GM19397 (cell line): ENCODE results near the gene TESMIN.

Source experiments
- ATAC-seq: cut with Tn5 transposase; IDR thresholded peaks from one replicate; pipeline ENCODE4 v1.9.1; 2021; ENCODE audit warnings: mild to moderate bottlenecking, moderate library complexity; ENCODE audit not compliant: unreplicated experiment

The TESMIN gene

DNA sequence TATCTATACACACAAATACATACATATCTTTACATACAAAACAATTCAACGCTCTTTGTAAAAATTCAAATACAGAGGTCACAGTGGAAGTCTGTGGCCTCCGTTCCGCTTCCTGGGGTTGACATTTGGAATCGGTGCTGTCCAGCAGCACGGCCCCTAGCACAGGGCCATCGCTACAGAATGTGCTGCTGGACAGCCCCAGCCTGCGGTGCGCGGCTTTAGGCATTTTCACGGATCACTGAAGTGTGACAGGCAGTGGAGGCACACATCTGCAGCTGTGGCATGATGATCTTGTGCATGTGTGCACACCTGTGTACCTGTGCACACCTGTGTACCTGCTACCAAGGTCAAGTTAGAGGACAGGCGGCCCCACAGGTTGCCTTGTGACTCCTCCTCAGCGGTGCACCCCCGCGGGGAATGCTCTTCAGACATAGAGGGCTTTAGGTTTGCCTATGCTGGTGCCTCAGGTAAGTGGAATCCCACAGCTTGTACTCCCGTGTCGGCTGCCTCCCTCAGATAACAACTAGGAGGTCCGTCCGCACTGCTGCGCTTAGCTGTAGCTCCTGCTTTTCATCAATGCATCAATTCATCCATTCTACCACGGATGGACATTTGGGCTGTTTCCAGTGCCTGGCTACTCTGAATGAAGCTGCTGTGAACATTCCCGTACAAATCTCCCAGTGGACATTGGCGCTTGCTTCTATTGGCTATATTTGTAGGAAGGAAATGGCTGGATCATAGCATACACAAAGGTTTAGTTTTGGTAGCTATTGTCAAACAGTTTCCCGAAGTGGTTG, 37.1 kb downstream of the TESMIN start:
- ATAC-seq: no peak

DNA sequence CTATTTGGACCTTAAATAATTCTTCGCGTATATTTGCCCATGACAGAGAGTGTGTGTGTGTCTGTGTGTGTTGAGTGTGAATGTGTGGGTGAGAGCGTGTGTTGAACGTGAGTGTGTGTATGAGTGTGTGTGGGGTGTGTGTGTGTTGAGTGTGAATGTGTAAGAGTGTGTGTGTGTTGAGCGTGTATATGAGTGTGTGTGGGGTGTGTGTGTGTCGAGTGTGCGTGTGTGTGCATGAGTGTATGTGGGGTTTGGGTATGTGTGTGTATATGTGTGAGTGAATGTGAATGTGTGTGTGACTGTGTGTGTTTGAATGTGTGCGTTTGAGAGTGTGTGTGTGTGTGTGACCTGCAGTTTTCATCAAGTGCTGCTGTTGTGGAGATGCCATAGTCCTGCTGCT, 40.2 kb downstream of the TESMIN start:
- no peak for ATAC-seq

DNA sequence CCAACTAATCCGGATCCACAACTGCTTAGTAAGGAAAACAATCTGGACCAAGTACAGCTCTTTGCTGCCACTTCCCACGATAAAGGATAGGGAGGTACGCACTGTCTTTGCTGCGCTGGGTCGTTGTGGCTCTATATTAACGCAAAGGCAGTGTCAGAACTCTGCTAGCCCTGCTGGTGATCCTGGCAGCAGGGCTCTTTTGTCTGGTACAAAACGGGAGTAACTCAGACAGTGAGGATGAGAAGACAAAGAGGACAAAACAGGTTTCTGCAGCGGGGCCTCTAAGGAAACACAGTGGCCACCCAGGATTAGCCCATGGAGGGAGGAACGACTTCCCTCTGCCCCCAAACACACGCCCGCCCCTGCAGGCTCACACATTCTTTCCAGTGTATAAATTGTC, 40.9 kb downstream of the TESMIN start:
- no peak for ATAC-seq

DNA sequence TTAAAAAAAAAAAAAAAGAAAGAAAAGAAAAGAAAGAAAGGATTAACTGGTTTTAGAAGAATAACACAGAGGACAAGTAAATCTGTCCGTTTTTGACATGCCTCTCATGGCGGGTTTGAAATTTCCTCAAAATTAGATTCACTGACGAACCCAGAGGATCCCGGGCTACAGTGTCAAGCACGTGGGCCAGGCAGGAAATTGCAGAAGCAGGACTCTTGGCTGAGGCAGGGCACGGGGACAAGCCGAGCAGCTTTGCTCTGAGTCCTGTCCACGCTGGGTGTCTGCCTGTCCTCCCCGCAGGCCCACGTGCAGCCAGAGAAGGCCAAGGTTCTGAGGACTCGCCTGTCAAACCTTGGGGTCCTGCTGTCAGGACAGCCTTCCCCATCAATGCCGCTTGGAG, 42.3 kb downstream of the TESMIN start:
- ATAC-seq: no peak

DNA sequence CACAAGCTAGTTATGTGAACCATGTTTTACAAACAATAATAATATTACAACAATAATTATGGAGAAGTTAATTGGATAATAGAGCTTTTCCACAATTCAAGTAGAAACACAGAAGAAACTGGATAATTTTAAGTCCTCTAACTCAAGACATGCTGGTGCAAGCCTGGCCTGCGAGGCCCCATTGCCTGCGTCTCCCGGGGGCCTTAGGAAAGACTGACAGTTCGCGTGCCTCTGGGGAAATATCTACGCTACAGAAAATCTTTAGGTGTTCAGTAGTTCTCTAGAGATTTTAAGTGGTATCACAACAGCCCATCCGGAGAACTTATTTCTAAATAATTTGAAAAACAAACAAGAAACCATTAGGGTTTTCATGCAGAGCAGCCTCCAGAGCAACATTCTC, 43.8 kb downstream of the TESMIN start:
- no peak for ATAC-seq

DNA sequence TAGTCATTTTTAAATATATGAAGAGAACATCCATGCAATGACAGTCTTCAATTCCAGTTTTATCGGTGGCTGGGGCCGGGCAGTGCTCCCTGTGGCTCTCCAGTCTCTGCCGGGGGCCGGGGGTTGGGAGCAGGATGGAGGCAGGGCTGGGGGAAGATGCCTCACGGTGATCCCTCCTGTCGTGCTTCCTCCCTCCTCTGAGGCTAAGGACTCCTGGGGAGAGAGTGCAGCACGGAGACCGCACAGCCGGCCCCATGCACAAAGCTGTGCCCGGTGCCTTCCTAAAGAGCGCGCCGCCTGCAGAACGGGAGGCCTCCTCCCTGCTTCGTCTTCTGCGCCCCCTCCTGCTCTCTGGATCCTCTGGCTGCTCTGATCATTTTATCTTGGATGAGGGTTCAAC, 46.4 kb downstream of the TESMIN start:
- ATAC-seq: no peak

DNA sequence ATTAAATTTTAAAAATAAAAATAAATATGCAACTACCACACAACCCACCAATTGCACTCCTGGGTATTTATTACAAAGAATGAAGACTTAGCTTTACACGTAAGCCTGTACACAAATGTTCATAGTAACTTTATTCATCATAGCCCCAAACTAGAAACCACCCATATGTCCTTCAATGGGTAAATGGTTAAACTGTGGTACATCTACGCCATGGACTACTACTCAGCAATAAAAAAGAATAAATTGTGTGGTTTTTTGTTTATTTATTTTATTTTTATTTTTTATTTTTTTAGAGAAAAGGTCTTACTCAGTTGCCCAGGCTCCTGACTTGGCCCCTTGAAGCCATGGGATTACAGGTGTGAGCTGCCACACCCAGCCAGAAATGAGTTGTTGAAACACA, 52.3 kb downstream of the TESMIN start:
- no peak for ATAC-seq

DNA sequence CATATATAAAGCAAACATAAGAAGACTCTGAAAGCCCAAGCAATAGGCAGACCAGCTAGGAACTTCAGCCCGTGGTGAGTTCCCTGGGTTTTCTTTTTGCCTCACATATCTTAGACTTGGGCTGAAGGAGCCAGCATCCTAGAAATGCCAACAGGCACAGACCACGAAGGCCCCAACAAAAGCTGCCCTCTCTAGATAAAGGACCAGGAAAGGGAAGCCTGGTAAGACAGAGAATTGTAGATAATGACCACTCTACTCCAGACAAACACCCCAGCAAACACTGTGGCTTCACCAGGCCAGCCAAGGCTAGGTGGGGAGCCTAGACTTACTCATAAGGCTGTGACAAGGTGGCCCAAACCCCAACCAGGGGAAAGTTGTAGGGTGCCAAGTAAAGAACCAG, 55.8 kb downstream of the TESMIN start:
- no peak for ATAC-seq

DNA sequence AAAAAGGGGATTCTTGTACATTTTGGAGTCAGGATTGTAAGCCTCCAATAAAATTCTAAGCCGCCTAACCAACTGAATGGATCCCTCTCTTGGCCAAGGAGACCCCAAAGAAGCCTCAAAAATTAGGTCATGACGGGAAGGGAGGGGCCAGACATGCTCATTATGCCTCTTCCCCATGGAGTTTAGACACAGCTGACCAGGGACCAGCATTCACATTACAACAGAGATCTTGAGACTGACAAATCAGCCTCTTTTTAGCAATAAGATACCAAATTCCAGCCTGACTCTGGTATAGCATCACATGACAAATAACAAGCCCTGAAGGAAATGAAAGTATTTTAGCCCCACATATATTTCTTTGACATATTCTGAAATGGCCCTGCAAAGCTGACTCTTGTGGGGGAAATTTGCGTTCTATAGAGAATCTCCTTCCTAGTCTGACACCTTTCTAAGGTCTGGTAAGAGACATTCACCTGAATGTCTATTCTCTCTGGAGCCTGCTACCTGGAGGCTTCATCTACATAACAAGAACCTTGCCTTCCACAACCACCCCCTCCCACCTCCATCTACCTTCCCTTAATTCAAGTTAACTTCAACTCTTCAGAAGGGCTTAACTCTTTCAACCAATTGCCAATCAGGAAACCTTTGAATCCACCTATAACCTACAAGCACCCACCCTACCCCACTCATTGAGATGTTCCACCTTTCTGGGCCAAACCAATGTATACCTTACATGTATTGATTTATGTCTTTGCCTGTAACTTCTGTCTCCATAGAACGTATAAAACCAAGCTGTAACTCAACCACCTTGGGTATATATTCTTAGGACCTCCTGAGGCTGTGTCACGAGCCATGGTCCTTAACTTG, 56.7 kb downstream of the TESMIN start:
- no peak for ATAC-seq

DNA sequence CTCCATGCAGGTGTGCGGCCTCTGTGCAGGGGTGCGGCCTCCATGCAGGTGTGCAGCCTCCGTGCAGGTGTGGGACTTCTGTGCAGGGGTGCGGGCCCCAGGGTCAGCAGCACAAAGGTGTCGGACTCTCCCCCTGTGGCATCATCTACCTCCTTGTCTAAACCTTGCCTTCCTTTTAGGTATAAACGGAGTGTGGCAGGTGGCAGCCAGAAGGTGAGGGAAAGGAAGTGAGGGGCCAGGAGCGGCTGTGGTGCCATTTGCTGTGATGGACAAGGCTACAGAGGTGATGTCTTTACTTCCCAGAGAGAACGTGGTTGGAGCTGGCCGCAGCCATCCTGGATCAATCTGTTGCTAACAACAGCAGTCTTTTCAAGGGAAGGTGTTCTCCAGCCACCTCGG, 57.8 kb downstream of the TESMIN start:
- ATAC-seq: no peak

DNA sequence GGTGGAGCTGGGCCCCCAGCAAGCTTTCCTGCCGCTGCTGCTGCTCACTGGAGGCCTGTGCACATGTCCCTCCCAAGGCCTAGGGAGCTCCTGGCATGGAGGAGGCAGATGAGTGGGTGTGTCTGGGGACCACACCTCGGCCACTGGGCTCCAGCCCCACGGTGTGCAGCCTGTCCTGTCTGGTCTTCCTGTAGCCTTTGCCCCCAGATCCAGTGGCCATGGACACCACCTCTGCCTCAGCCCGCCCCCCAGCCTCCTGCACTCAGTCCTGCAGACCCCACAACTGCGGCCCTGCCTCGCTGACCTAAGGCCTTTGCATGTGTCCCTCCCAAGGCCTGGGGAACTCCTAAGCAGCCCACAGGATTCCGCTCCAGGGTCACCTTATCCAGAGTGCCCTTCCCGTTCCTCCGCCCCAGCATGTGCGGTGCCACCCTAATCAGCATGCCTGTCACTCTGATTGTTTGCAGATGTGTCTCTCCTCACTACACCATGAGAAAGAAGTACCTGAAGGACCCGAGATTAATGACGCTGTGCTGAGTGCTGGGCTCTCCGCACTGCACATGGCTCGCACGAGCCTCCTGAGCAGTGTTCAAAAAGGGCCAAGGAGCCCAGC, 58.3 kb downstream of the TESMIN start:
- no peak for ATAC-seq

DNA sequence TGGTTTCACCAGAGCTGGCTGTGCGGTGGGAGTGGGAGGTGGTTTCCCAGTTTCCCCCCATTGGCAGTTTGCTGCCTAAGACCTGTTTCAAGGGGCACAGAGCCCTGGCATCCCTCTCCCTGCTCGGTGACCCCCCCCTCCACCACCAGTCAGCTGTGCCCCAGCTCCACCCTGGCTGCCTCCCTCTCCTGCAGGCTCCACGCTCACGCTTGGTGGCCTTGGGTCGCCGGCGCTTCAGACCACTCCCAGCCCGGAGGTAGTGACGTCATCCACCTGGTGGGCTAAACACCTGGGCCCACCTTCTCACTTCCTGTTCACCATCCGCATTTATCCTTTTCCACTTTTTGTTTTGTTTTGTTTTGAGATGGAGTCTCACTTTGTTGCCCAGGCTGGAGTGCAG, 59.2 kb downstream of the TESMIN start:
- ATAC-seq: no peak

DNA sequence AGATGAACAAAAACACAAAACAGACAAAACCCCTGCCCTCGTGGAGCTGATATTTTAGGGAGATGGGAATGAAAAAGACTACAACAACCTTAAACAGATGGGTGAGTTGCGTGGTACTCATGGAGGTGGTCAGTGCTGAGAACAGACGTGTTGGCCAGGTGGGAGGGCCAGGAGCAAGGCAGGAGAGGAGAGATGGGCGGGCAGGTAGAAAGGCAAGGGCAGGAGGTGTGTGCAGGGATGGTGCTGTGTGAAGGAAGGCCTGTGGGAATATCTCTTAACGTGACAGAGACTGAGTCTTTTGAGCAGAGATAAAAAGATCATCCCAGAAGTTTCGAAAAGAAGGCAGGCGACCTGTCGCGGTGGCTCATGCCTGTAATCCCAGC, 59.9 kb downstream of the TESMIN start:
- ATAC-seq: no peak

DNA sequence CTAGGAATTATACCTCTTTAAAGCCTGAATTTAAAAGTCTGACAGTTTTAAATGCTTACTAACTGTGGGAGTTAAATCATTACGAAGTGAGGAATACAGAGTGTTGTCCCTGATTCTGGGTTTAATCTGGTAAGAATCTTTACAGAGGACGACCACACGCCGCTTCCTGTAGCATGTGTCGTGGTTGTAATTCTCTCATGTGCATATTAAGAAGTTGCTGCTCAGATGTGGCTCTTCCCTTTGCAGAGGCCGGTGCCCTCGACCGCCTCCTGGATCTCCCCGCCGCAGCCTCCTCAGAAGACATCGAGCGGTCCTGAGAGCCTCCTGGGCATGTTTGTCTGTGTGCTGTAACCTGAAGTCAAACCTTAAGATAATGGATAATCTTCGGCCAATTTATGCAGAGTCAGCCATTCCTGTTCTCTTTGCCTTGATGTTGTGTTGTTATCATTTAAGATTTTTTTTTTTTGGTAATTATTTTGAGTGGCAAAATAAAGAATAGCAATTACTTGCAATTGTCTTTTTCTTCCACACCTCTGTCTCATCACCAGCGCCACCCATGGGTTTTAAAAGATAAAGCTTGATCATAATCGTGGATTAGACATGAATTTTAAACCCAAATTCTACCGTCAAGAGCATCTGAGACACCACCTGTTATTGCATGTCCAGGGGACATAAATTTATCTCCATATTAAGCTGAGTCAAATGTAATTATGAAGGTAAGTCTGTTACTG, 60.5 kb downstream of the TESMIN start:
- no peak for ATAC-seq

DNA sequence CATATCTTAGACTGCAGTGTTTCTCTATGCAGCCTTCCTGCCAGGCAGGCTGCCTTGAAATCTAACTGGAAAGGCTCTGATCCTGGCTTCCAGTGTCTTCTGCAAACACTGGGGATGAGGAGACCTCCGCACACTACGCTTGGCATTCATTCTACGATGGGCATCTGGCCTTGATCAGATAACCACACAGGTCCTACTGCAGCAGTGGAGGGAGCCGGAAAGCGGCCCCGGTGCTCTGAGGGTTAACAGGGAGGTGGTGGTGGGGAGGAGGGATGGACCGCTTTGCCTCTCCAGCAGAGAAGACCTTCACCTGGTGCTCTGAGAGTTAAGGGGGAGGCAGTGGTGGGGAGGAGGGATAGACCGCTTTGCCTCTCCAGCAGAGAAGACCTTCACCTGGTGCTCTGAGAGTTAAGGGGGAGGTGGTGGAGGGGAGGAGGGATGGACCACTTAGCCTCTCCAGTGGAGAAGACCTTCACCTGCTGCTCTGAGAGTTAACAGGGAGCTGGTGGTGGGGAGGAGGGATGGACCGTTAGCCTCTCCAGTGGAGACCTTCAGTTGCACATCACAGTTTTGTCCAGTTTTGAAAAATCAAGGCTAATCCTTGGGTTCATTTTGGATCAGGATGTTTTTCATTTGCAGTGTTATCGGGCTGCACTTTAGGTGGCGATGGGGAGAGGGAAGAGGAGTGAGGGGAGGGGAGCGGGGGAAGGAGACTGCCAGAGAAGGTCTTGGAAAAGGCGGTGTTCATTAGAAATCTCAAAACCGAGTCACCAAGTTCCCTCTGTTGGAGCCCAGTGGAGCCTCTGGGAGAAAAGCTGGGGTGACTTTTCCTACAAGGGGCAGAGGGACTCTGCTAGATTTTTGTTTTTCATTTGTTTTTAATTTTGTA, 61.3 kb downstream of the TESMIN start:
- ATAC-seq: no peak

DNA sequence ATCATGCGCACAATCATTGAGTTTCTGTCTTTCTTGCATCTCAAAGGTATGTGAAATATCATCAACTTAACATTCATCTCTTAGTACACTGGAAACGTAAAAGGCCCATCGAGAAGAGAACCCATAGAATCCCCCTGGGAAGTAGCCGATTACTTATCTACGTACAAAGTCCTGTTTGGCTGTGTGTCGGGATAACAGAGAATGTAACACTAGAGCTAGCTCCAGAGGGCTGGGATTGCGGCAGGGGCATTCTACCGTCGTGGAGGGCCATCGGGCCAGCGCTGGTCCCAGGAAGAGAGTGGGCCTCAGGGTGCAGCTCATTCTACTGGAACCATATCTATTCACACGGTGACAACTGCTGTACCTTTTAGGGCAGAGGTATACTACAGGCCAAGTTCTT, 62.4 kb downstream of the TESMIN start:
- no peak for ATAC-seq

DNA sequence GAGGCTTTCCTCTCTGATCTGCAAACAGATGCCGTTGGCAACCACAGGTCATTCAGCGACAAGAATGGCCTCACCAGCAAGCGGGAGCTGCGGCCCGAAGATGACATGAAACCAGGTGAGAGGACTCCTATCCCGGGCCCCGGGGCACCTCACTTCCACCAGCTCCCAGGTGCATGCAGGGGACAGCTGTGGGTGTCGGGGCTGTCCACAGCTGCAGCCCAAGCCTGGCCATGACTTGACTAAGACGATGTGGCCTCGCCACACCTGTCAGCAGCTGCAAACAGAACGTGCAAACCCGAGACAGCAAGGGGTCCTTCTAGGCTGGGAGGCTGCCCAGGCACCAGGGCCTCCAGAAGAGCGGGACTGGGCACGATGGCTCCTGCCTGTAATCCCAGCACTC, 63.3 kb downstream of the TESMIN start:
- ATAC-seq: no peak

DNA sequence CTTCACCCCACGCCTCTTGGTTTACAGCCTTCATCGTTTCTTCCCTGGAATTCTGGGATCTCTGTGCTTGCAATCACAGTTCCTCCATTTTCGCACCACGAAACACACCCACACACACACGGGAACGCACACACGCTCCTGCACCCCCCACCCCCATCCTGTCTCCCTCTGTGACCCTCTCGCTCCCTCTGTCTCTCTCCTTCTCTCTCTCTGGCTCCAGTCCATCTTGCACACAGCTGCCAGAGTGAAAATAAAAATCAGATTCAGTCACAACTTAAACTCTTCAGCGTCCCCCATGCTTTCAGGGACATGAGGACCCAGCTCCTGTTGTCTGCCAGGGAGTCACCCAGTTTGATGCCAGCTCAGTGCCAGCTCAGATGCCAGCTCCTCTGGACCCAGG, 64.0 kb downstream of the TESMIN start:
- ATAC-seq: no peak

DNA sequence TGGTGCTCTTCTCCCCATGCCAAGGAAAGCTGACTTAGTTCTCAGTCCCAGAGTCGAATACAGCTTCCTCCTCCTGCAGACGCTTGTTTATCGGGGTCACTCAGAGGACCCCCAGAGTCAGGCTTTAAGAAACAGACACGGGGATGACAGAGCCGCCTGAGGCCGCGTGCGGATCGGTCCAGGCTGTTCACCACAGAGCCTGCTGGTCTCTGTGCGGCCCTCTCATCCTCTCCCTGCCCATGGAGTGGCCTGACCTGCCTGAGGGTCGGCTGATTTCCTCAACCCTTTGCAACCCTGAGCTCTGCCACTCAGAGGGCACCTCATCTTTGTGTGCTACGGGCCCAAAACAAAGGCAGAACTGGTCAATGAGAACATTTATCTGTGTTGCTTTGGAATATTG, 64.8 kb downstream of the TESMIN start:
- ATAC-seq: no peak

DNA sequence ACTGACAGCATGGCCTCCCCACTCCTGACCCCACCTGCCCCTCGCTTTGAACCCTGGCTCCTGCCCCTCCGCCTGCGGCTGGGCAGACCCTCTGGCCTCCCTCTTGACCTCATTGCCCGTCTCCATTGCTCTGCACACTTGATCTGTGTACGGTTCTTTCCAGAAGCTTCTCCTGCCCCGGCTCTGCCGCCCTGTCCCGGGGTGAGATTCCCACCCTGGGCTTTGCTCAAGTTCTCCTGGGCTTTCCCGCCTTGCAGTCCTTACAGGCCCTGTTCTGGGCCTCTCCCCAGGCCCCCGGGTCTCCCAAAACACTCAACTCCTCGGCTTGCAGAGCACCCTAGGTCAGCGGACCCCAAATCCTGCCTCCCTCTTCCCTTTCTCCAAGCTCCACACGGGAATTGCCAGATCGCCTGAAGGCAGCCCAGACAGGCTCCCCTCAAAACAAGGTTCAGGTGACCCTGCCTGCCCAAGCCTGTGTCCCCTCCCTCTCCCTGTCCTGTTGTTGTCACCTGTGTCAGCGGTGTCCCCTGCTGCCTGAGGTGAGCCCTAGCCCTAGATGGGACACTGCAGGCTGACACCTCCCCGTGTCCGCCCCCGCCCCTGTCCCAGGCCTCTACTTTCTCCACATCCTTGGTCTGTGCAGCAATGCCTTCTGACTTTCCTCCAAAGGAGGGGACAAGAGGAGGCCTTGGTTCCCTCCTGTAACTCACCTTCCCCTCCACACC, 65.5 kb downstream of the TESMIN start:
- no peak for ATAC-seq
